ENCODE results near the gene FBF1.

FBF1 gene

GRCh38 chr17:75950421-75950820 lies 9.6 kb upstream of the FBF1 start:
- TF ChIP-seq SIN3A (IDR thresholded peaks at IDR 0.05; ENCODE audit: borderline replicate concordance, insufficient read depth, low read length) (no peak), FOXP2 (optimal IDR thresholded peaks at IDR 0.05; ENCODE audit: borderline replicate concordance, extremely low read depth, extremely low read length, insufficient read depth) (no peak), POLR2AphosphoS5 (IDR thresholded peaks at IDR 0.05; ENCODE audit: low read depth, low read length) (no peak), REST (IDR thresholded peaks at IDR 0.05; ENCODE audit: insufficient read depth in 1 of 2, low read depth in 2 of 2, low read length in 2 of 2) (no peak), TAF1 (IDR thresholded peaks at IDR 0.05; ENCODE audit: borderline replicate concordance, insufficient read depth, low read length) (no peak)

GRCh38 chr17:75945211-75945610 lies 4.4 kb upstream of the FBF1 start:
- no peak for TF ChIP-seq TAF1 (IDR thresholded peaks at IDR 0.05; ENCODE audit: borderline replicate concordance, insufficient read depth, low read length)
- TF ChIP-seq SIN3A (IDR thresholded peaks at IDR 0.05; ENCODE audit: borderline replicate concordance, insufficient read depth, low read length) = no peak
- no peak for TF ChIP-seq REST (IDR thresholded peaks at IDR 0.05; ENCODE audit: insufficient read depth in 1 of 2, low read depth in 2 of 2, low read length in 2 of 2)
- no peak for TF ChIP-seq POLR2AphosphoS5 (IDR thresholded peaks at IDR 0.05; ENCODE audit: low read depth, low read length)
- no peak for TF ChIP-seq FOXP2 (optimal IDR thresholded peaks at IDR 0.05; ENCODE audit: borderline replicate concordance, extremely low read depth, extremely low read length, insufficient read depth)

GRCh38 chr17:75943491-75943890 lies 2.6 kb upstream of the FBF1 start:
- no peak for TF ChIP-seq POLR2AphosphoS5 (IDR thresholded peaks at IDR 0.05; ENCODE audit: low read depth, low read length)
- no peak for TF ChIP-seq REST (IDR thresholded peaks at IDR 0.05; ENCODE audit: insufficient read depth in 1 of 2, low read depth in 2 of 2, low read length in 2 of 2)
- TF ChIP-seq FOXP2 (optimal IDR thresholded peaks at IDR 0.05; ENCODE audit: borderline replicate concordance, extremely low read depth, extremely low read length, insufficient read depth) = no peak
- no peak for TF ChIP-seq SIN3A (IDR thresholded peaks at IDR 0.05; ENCODE audit: borderline replicate concordance, insufficient read depth, low read length)
- TF ChIP-seq TAF1 (IDR thresholded peaks at IDR 0.05; ENCODE audit: borderline replicate concordance, insufficient read depth, low read length) = no peak

GRCh38 chr17:75942473-75942872 lies 1.6 kb upstream of the FBF1 start:
- TF ChIP-seq SIN3A (IDR thresholded peaks at IDR 0.05; ENCODE audit: borderline replicate concordance, insufficient read depth, low read length) = no peak
- no peak for TF ChIP-seq POLR2AphosphoS5 (IDR thresholded peaks at IDR 0.05; ENCODE audit: low read depth, low read length)

GRCh38 chr17:75941442-75941819 lies 589 bp upstream of the FBF1 start:
- TF ChIP-seq FOXP2 (optimal IDR thresholded peaks at IDR 0.05; ENCODE audit: borderline replicate concordance, extremely low read depth, extremely low read length, insufficient read depth) (no peak), POLR2AphosphoS5 (IDR thresholded peaks at IDR 0.05; ENCODE audit: low read depth, low read length) (no peak), SIN3A (IDR thresholded peaks at IDR 0.05; ENCODE audit: borderline replicate concordance, insufficient read depth, low read length) (no peak), REST (IDR thresholded peaks at IDR 0.05; ENCODE audit: insufficient read depth in 1 of 2, low read depth in 2 of 2, low read length in 2 of 2) (no peak), TAF1 (IDR thresholded peaks at IDR 0.05; ENCODE audit: borderline replicate concordance, insufficient read depth, low read length) (no peak)

All from PFSK-1 (cell line).